HepG2 (cell line): ENCODE results near the gene MMP28. TPM values are rescaled to one million over a fixed set of nuclear protein-coding genes. Genes with fewer than 3 reads are reported as not detected.

ENCODE experiments used
- ATAC-seq: fragments of 200-7000 bp; cut with Tn5 transposase; 3 replicates; pipeline ENCODE4 v1.9.1; 2020; ENCODE audit warnings: mild to moderate bottlenecking, moderate library complexity
- BruUV-seq: library from RNA; stranded (reverse); fragments of 400-500 nt; replicated peaks from 2 replicates; lab custom pipeline; 2021; lab: Mats Ljungman, UMichigan
- CTCF ChIA-PET: fragments of 300-600 bp; formaldehyde crosslinking; extraction: SDS; loops from one replicate; lab custom pipeline; 2021; ENCODE audit warnings: low total read pairs, inconsistent platforms, low intra/inter-chr PET ratio; lab: Yijun Ruan, JAX
- POLR2A ChIA-PET: fragments of 350-600 bp; sonication (Branson Sonifier 250); formaldehyde crosslinking; loops from one replicate; lab custom pipeline; 2020; ENCODE audit warnings: antibody characterized with exemption, inconsistent platforms; lab: Yijun Ruan, JAX
- DNase-seq: peaks from one replicate; pipeline ENCODE4 v3.0.0-alpha.2; 2015; ENCODE audit warnings: low spot score
- FAIRE-seq: peaks from 3 replicates; lab custom pipeline; 2011; peaks lifted over from hg19 to GRCh38; lab: Jason Lieb, UNC
- H2AFZ ChIP-seq: one replicate; pipeline ENCODE4 v1.6.1; 2011; ENCODE audit warnings: low read length, inconsistent platforms
- H3K27ac ChIP-seq: fragments of 300-600 bp; 3 replicates; pipeline ENCODE4 v1.8.0; 2011; ENCODE audit warnings: mixed run types, mild to moderate bottlenecking, mixed read lengths, low read length, inconsistent platforms; ENCODE audit not compliant: insufficient read depth; ENCODE audit errors: extremely low read length
- H3K27me3 ChIP-seq, 2 experiments: fragments of 200-600 bp in 1 of 2; 2 replicates in 1 of 2; 3 replicates in 1 of 2; pipeline versions ENCODE4 v1.6.0 to v1.8.0; 2011; ENCODE audit warnings: low read length in 2 of 2, mild to moderate bottlenecking in 2 of 2, moderate library complexity in 2 of 2, inconsistent platforms in 1 of 2; ENCODE audit not compliant: insufficient read depth in 2 of 2, control insufficient read depth in 1 of 2
- H3K36me3 ChIP-seq, 2 experiments: fragments of 200-600 bp in 1 of 2; replicated peaks in 1 of 2; 2 replicates in 1 of 2; 3 replicates in 1 of 2; pipeline versions ENCODE4 v1.5.1 to v1.8.0; 2011; ENCODE audit warnings: low read length in 2 of 2, inconsistent platforms in 1 of 2; ENCODE audit not compliant: insufficient read depth in 2 of 2, control insufficient read depth in 1 of 2
- H3K4me1 ChIP-seq: 2 replicates; pipeline ENCODE4 v1.5.1; 2012; ENCODE audit warnings: low read length, inconsistent platforms; ENCODE audit not compliant: insufficient read depth
- H3K4me2 ChIP-seq: 2 replicates; pipeline ENCODE4 v1.6.0; 2011; ENCODE audit warnings: low read depth, low read length, inconsistent platforms
- H3K4me3 ChIP-seq, 3 experiments: fragments of 200-600 bp in 1 of 3; sonication (generic), shearing (Covaris generic) in 1 of 3; replicated peaks in 1 of 3; 2 replicates each; pipeline ENCODE4 v1.5.1; 2011 to 2016; ENCODE audit warnings: low read length in 3 of 3, inconsistent platforms in 2 of 3, low read depth in 2 of 3, mild to moderate bottlenecking in 2 of 3, control low read depth in 1 of 3, mixed read lengths in 1 of 3; ENCODE audit not compliant: insufficient read depth in 1 of 3
- H3K79me2 ChIP-seq: one replicate; pipeline ENCODE4 v1.6.1; 2011; ENCODE audit warnings: low read length, inconsistent platforms; ENCODE audit not compliant: insufficient read depth
- H3K9ac ChIP-seq: 2 replicates; pipeline ENCODE4 v1.6.0; 2011; ENCODE audit warnings: mild to moderate bottlenecking, low read depth, low read length, inconsistent platforms; ENCODE audit not compliant: insufficient read depth
- H3K9me3 ChIP-seq: 2 replicates; pipeline ENCODE4 v1.5.1; 2012; ENCODE audit warnings: mild to moderate bottlenecking, low read length
- H4K20me1 ChIP-seq: 2 replicates; pipeline ENCODE4 v1.6.0; 2011; ENCODE audit warnings: inconsistent platforms, mild to moderate bottlenecking, low read length, moderate library complexity; ENCODE audit not compliant: insufficient read depth
- ATF7-NPFF ChIP-seq: sonication (generic); formaldehyde crosslinking; IDR thresholded peaks from 2 replicates; pipeline ENCODE4 v1.8.1; 2023; ENCODE audit warnings: mild to moderate bottlenecking, low read depth, missing genetic modification reagents, moderate library complexity
- HNRNPUL1 ChIP-seq: fragments of 200-400 bp; formaldehyde crosslinking; IDR thresholded peaks from 2 replicates; pipeline ENCODE4 v1.6.1; 2017; ENCODE audit warnings: low read depth, mild to moderate bottlenecking, low read length, moderate library complexity
- MXD1 ChIP-seq: sonication (generic); formaldehyde crosslinking; IDR thresholded peaks from 2 replicates; pipeline ENCODE4 v1.4.0; 2020; ENCODE audit warnings: mild to moderate bottlenecking, missing genetic modification reagents
- PHF8 ChIP-seq: sonication (generic); formaldehyde crosslinking; IDR thresholded peaks from 2 replicates; pipeline ENCODE4 v1.5.0; 2020; ENCODE audit warnings: missing genetic modification reagents
- YEATS4 ChIP-seq: sonication (generic); formaldehyde crosslinking; IDR thresholded peaks from 2 replicates; pipeline ENCODE4 v1.4.0; 2020; ENCODE audit warnings: missing genetic modification reagents, borderline replicate concordance
- ZBTB26 ChIP-seq: IDR thresholded peaks from 2 replicates; pipeline ENCODE4 v1.6.1; 2016; ENCODE audit warnings: missing compliant biosample characterization, missing genetic modification reagents, borderline replicate concordance
- ZFAT ChIP-seq: sonication (generic); formaldehyde crosslinking; conservative IDR thresholded peaks from 2 replicates; pipeline ENCODE4 v1.8.1; 2023; ENCODE audit warnings: missing genetic modification reagents, inconsistent platforms
- ZNF101 ChIP-seq: sonication (generic); formaldehyde crosslinking; IDR thresholded peaks from 2 replicates; pipeline ENCODE4 v1.4.0; 2020; ENCODE audit warnings: mild to moderate bottlenecking, low read depth, missing genetic modification reagents, borderline replicate concordance
- ZNF180 ChIP-seq: sonication (generic); formaldehyde crosslinking; IDR thresholded peaks from 2 replicates; pipeline ENCODE4 v1.4.0; 2020; ENCODE audit warnings: low read depth, missing genetic modification reagents, borderline replicate concordance
- ZNF232 ChIP-seq: sonication (generic); formaldehyde crosslinking; IDR thresholded peaks from 2 replicates; pipeline ENCODE4 v1.4.0; 2020; ENCODE audit warnings: missing genetic modification reagents, borderline replicate concordance
- ZNF383 ChIP-seq: sonication (generic); formaldehyde crosslinking; IDR thresholded peaks from 2 replicates; pipeline ENCODE4 v1.4.0; 2020; ENCODE audit warnings: missing genetic modification reagents, mild to moderate bottlenecking, borderline replicate concordance
- ZNF691 ChIP-seq: sonication (generic); formaldehyde crosslinking; IDR thresholded peaks from 2 replicates; pipeline ENCODE4 v1.4.0; 2020; ENCODE audit warnings: missing genetic modification reagents, low read depth, mild to moderate bottlenecking, borderline replicate concordance
- ZNF777 ChIP-seq: sonication (generic); formaldehyde crosslinking; IDR thresholded peaks from 2 replicates; pipeline ENCODE4 v1.4.0; 2020; ENCODE audit warnings: missing genetic modification reagents
- ZNF780A ChIP-seq: sonication (generic); formaldehyde crosslinking; IDR thresholded peaks from 2 replicates; pipeline ENCODE4 v1.8.0; 2022; ENCODE audit warnings: mild to moderate bottlenecking, missing genetic modification reagents, moderate library complexity
- ZNF792 ChIP-seq: IDR thresholded peaks from 2 replicates; pipeline ENCODE4 v1.6.1; 2016
- WGBS: methylation state at CpG from one replicate; pipeline ENCODE4 v1.1.6; 2017; ENCODE audit warnings: low lambda C conversion rate; 5-methylcytosine and 5-hydroxymethylcytosine counted together
- in situ Hi-C: cut with HindIII; loops from 2 replicates; pipeline ENCODE4 v1.10.0; 2017; ENCODE audit warnings: low pct_unique_long_range_greater_than_20kb; ENCODE audit not compliant: extremely low pct_ligation_motif_present
- intact Hi-C: fragments of 100-400 bp; cut with micrococcal nuclease; formaldehyde crosslinking; loops from one replicate; pipeline ENCODE4 v1.10.0; 2022; ENCODE audit not compliant: unreplicated experiment
- polyA plus RNA-seq, 8 experiments: library from polyadenylated mRNA; depleted of rRNA in 3 of 8; stranded (reverse) in 7 of 8; unstranded in 1 of 8; fragments of >200 nt; fragmentation: Illumina TruSeq in 4 of 8; extraction: Trizol in 4 of 8; gene quantifications; 2 replicates each; pipeline versions ENCODE4 v1.2.1 to v1.2.3, GENCODE V29; 2011 to 2016; ENCODE audit warnings: low read depth in 4 of 8, missing spikeins in 1 of 8, mixed read lengths in 1 of 8; ENCODE audit not compliant: insufficient read depth in 1 of 8
- total RNA-seq, 5 experiments: library from RNA; depleted of rRNA; stranded (reverse); fragments of >200 nt; fragmentation: Illumina TruSeq; extraction: Trizol; gene quantifications; 2 replicates each; pipeline ENCODE4 v1.2.3, GENCODE V29; 2016; ENCODE audit warnings: low read depth in 1 of 5

The MMP28 gene
- total and polyA plus RNA-seq, 2 of the 13 experiments (the other 11 are each of a cell fraction or from before 2014, with no cell fraction given) = not detected

GRCh38 chr17:35812456-35812855 is 17.0 kb upstream of the MMP28 start:
- intact Hi-C loops = no loop called here
- Histone ChIP-seq H3K4me3 (no peak overlapping the region), H3K9me3 (no peaks in the 10 kb centered on the region), H3K27ac (no peak overlapping the region), H3K4me2 (no peak overlapping the region), H3K27me3 (no peaks in the 10 kb centered on the region; a peak in 2 of 5 replicates), H3K79me2 (peaks cover 75% of the 10 kb centered on the region), H3K9ac (no peak overlapping the region), H4K20me1 (peaks cover 39% of the 10 kb centered on the region), H2AFZ (no peak overlapping the region), H3K36me3 (peaks cover 0 to 7% of the 10 kb centered on the region in 2 experiments; a peak in 1 of 5 replicates), H3K4me1 (peaks cover 66% of the 10 kb centered on the region)
- POLR2A ChIA-PET = no interaction called here
- DNase-seq (no peak), ATAC-seq (no peak), FAIRE-seq (no peak)
- WGBS = 93% methylated on average over 5 of the region's 5 CpGs
- CTCF ChIA-PET = no interaction called here
- TF ChIP-seq ZNF101 = no peak
- no peak for TF ChIP-seq ZNF232 (CRISPR knock-in tag)
- no peak for TF ChIP-seq ZFAT (CRISPR knock-in tag)
- no peak for TF ChIP-seq ZNF792 (CRISPR knock-in tag)
- no peak for TF ChIP-seq YEATS4 (CRISPR knock-in tag)
- no peak for TF ChIP-seq ZBTB26 (CRISPR knock-in tag)
- TF ChIP-seq ZNF180 = no peak
- no peak for TF ChIP-seq ATF7-NPFF
- TF ChIP-seq ZNF777 (CRISPR knock-in tag) = no peak
- TF ChIP-seq PHF8 (CRISPR knock-in tag) = no peak
- TF ChIP-seq HNRNPUL1 = no peak
- no peak for TF ChIP-seq ZNF383 (CRISPR knock-in tag)
- no peak for TF ChIP-seq MXD1 (CRISPR knock-in tag)
- no peak for TF ChIP-seq ZNF780A (CRISPR knock-in tag)
- no peak for TF ChIP-seq ZNF691 (CRISPR knock-in tag)
- in situ Hi-C loops = loop anchor here (25.0 kb wide), 1 partner anchor 100 kb away; no protein-coding TSS in a partner anchor
- BruUV-seq = no TSS peak
